Smooth muscle cell (in vitro differentiated cells): ENCODE measurements around the gene CCNYL1. TPM values are rescaled to one million over a fixed set of nuclear protein-coding genes. Genes with fewer than 3 reads are reported as not detected.

Experiments used
- DNase-seq: peaks from one replicate; lab custom pipeline; 2025; ENCODE audit not compliant: unreplicated experiment; lab: John Stamatoyannopoulos, UW
- H2AFZ ChIP-seq: fragments of 200-600 bp; sonication (generic); 2 replicates; pipeline ENCODE4 v1.6.0; 2016; ENCODE audit warnings: antibody characterized with exemption, low read depth, mild to moderate bottlenecking
- H3F3A ChIP-seq: fragments of 200-600 bp; sonication (generic); 2 replicates; pipeline ENCODE4 v1.6.0; 2017; ENCODE audit warnings: antibody characterized with exemption, low read depth
- H3K27ac ChIP-seq: fragments of 200-600 bp; sonication (generic); 2 replicates; pipeline ENCODE4 v1.5.1; 2016; ENCODE audit warnings: low read depth, mild to moderate bottlenecking
- H3K27me3 ChIP-seq: fragments of 200-600 bp; sonication (generic); 2 replicates; pipeline ENCODE4 v1.6.1; 2016; ENCODE audit warnings: low read depth, mild to moderate bottlenecking
- H3K36me3 ChIP-seq: fragments of 200-600 bp; sonication (generic); 2 replicates; pipeline ENCODE4 v1.5.1; 2016; ENCODE audit warnings: low read depth
- H3K4me1 ChIP-seq: fragments of 200-600 bp; sonication (generic); 2 replicates; pipeline ENCODE4 v1.5.1; 2016; ENCODE audit warnings: low read depth
- H3K4me2 ChIP-seq: fragments of 200-600 bp; sonication (generic); 2 replicates; pipeline ENCODE4 v1.6.0; 2016; ENCODE audit warnings: mild to moderate bottlenecking
- H3K4me3 ChIP-seq: fragments of 200-600 bp; sonication (generic); 2 replicates; pipeline ENCODE4 v1.5.1; 2016; ENCODE audit warnings: mild to moderate bottlenecking
- H3K79me2 ChIP-seq: fragments of 200-600 bp; sonication (generic); 2 replicates; pipeline ENCODE4 v1.6.0; 2016; ENCODE audit warnings: low read depth, mild to moderate bottlenecking
- H3K9ac ChIP-seq: fragments of 200-600 bp; sonication (generic); 2 replicates; pipeline ENCODE4 v1.6.0; 2016; ENCODE audit warnings: low read depth
- H3K9me3 ChIP-seq: fragments of 200-600 bp; sonication (generic); replicated peaks from 2 replicates; pipeline ENCODE4 v1.5.1; 2016; ENCODE audit warnings: low read depth
- H4K20me1 ChIP-seq: fragments of 200-600 bp; sonication (generic); 2 replicates; pipeline ENCODE4 v1.6.0; 2016; ENCODE audit warnings: low read depth
- WGBS: methylation state at CpG from one replicate; pipeline ENCODE4 v1.1.7; 2016; ENCODE audit warnings: low lambda C conversion rate; 5-methylcytosine and 5-hydroxymethylcytosine counted together
- polyA plus RNA-seq: library from polyadenylated mRNA; unstranded; fragments of >200 nt; fragmentation: Nextera tagmentation; extraction: Ambion mirVana; gene quantifications from 2 replicates; pipeline ENCODE4 v1.2.1, GENCODE V29; 2016
- total RNA-seq: library from RNA; depleted of rRNA; stranded (reverse); fragments of >200 nt; gene quantifications from 2 replicates; pipeline ENCODE4 v1.2.3, GENCODE V29; 2014
- TF ChIP-seq, protein P1 (sequence below): fragments of 200-600 bp; sonication (generic); IDR thresholded peaks from 2 replicates; pipeline ENCODE4 v1.5.1; 2017; ENCODE audit warnings: borderline replicate concordance, mild to moderate bottlenecking, antibody characterized with exemption; ENCODE audit not compliant: insufficient read depth, poor library complexity, severe bottlenecking

The CCNYL1 gene
- total and polyA plus RNA-seq, 2 experiments from 2014 or later: 7.2 to 15.1 TPM

DNA sequence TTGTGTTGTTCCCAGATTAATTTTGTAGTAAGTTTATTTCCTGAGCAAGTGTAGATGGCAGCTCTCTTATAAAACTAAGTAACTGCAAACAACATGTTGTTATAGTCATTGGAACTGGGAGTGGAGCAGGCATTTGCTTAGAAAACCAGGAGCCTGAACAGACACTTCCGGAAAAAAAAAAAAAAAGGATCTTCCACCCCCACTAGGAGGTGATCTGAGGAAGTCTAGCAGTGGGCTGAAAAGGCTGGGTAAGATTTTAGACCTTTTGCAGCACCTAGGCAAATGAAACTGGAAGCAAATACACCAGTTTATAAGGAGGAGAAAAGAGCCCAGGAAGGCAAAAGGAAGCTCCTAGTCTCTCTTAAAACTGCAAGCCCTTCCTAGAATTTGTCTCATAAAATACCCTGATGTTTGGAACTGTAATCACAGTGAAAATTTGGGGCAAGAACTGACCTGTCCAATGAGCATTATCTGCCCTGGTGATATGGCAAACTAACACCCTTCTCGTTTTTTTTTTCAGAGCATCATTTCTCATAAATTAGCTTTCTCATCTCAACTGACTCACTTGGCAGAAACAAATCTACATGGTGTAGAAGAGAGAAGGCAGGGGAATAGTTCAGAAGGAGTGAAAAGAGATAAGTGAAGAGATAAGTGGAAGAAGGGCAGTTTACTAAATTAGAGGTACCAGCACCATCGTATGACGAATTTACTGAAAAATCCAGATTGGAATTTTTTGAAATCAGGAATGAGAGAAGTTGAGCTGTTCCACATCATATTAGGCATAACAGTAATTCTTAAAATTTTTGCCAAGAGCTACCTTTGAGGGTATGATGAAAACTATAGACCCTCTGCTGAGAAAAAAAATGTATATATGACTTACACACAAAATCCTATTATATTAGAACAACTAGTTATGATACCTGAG, 4.2 kb upstream of the CCNYL1 start:
- Histone ChIP-seq H3K27ac (no peak overlapping the region), H3K79me2 (no peaks in the 10 kb centered on the region), H3K9ac (no peak overlapping the region), H3K9me3 (no peaks in the 10 kb centered on the region), H2AFZ (no peak overlapping the region), H3K27me3 (no peaks in the 10 kb centered on the region), H3K4me3 (no peak overlapping the region), H3K4me1 (peaks cover 6% of the 10 kb centered on the region), H3K4me2 (no peak overlapping the region), H4K20me1 (peaks cover 2% of the 10 kb centered on the region), H3K36me3 (no peaks in the 10 kb centered on the region), H3F3A (peaks cover 5% of the 10 kb centered on the region)
- TF ChIP-seq, protein P1, sequence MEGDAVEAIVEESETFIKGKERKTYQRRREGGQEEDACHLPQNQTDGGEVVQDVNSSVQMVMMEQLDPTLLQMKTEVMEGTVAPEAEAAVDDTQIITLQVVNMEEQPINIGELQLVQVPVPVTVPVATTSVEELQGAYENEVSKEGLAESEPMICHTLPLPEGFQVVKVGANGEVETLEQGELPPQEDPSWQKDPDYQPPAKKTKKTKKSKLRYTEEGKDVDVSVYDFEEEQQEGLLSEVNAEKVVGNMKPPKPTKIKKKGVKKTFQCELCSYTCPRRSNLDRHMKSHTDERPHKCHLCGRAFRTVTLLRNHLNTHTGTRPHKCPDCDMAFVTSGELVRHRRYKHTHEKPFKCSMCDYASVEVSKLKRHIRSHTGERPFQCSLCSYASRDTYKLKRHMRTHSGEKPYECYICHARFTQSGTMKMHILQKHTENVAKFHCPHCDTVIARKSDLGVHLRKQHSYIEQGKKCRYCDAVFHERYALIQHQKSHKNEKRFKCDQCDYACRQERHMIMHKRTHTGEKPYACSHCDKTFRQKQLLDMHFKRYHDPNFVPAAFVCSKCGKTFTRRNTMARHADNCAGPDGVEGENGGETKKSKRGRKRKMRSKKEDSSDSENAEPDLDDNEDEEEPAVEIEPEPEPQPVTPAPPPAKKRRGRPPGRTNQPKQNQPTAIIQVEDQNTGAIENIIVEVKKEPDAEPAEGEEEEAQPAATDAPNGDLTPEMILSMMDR: no peak
- 62% methylated on average over 4 of the region's 4 CpGs for WGBS
- no peak for DNase-seq

DNA sequence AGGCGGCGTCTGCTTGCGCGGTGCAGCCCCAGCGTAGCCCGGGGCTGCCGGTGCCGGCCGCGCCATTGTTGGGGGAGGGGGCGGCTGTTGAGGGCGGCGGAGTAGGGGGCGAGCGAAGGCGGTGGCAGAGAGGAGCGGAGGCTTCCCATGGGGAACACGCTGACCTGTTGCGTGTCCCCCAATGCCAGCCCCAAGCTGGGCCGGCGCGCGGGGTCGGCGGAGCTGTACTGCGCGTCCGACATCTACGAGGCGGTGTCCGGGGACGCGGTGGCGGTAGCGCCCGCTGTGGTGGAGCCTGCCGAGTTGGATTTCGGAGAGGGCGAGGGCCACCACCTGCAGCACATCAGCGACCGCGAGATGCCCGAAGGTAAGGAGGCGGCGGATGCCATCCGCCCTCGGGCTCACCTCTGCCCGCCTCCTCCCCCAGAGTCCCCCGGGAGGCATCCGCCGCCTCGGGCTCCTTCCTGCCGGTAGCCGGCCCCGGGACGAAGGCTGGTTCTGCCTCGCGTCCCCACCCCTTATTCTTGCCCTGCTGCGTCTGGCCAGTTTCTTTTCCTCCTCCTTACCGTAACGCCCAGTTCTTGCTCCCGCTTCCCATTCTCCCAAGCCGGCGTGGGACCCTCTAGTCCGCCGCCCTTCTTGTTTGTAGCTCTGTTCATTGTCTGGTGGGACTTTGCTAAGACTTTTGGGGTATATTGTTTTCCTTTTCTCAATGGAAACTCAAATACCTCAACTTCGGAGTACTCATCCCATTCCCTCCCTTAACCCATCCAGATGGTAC, 500 bp downstream of the CCNYL1 start:
- peak overlapping the region; percentile 64 for H3K27ac ChIP-seq
- H3K4me1 ChIP-seq: peaks cover 13% of the 10 kb centered on the region
- H2AFZ ChIP-seq: peak overlapping the region; percentile 45
- H3K4me3 ChIP-seq: peak overlapping the region; percentile 97
- peak overlapping the region; percentile 79 for H3K9ac ChIP-seq
- peak; percentile 49 for DNase-seq
- no peaks in the 10 kb centered on the region for H3K9me3 ChIP-seq
- peaks cover 25% of the 10 kb centered on the region for H4K20me1 ChIP-seq
- peaks cover 8% of the 10 kb centered on the region for H3F3A ChIP-seq
- WGBS: 1% methylated on average over 31 of the region's 67 CpGs
- H3K27me3 ChIP-seq: no peaks in the 10 kb centered on the region
- H3K79me2 ChIP-seq: peaks cover 25% of the 10 kb centered on the region
- TF ChIP-seq, protein P1: no peak
- H3K4me2 ChIP-seq: peak overlapping the region; percentile 94
- no peaks in the 10 kb centered on the region for H3K36me3 ChIP-seq

DNA sequence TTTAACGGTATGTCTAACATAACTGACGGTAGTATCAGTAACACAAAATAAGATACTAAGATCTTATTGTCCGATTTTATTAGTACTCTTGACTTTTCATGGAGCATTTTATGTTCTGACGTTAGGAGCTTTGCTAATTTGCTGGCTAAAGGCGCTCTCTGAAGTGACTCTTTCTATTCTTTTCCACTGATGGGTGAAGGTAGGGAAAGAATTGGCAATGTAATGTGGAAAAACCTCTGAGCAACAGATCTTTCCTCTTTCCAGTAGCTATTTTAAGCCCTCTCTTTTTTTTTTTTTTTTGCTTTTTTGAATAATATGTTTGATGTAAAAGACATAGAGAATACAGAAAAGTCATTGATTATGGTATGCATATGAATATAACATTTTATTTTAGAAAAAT, 4.6 kb downstream of the CCNYL1 start:
- H3K79me2 ChIP-seq: peaks cover 41% of the 10 kb centered on the region

More for the DNA sequence above, 4.6 kb downstream of the CCNYL1 start:
- Histone ChIP-seq H3K4me3 (no peak overlapping the region), H3K4me2 (no peak overlapping the region), H3K4me1 (peaks cover 7% of the 10 kb centered on the region), H2AFZ (no peak overlapping the region), H3K9ac (no peak overlapping the region), H3F3A (peaks cover 8% of the 10 kb centered on the region), H3K27ac (no peak overlapping the region), H4K20me1 (peaks cover 61% of the 10 kb centered on the region), H3K36me3 (no peaks in the 10 kb centered on the region), H3K27me3 (no peaks in the 10 kb centered on the region), H3K9me3 (no peaks in the 10 kb centered on the region)
- 97% methylated on average over 5 of the region's 5 CpGs for WGBS
- DNase-seq: no peak
- TF ChIP-seq, protein P1: no peak
